CD4-positive, alpha-beta memory T cell (primary cell): ENCODE measurements around the gene SPATA46. TPM values are rescaled to one million over a fixed set of nuclear protein-coding genes. Genes with fewer than 3 reads are reported as not detected.

Source experiments
- CTCF ChIA-PET: fragments of 350-600 bp; sonication (Branson Sonifier 250); formaldehyde crosslinking; loops from one replicate; lab custom pipeline; 2021; ENCODE audit warnings: inconsistent platforms; ENCODE audit not compliant: partially characterized antibody; lab: Charles Lee
- POLR2A ChIA-PET: fragments of 350-600 bp; sonication (Branson Sonifier 250); formaldehyde crosslinking; loops from one replicate; lab custom pipeline; 2021; ENCODE audit not compliant: partially characterized antibody; lab: Charles Lee
- DNase-seq, 5 donors: peaks; one replicate each; pipeline versions ENCODE4 v3.0.0 to v3.0.0-alpha.2; 2020 to 2022; ENCODE audit warnings: mixed read lengths in 1 of 5
- H3K27ac ChIP-seq: one replicate; pipeline ENCODE4 v1.7.0; 2013; ENCODE audit warnings: low read depth, low read length
- H3K27me3 ChIP-seq: 2 replicates; pipeline ENCODE4 v1.7.0; 2013; ENCODE audit warnings: mild to moderate bottlenecking, low read length, moderate library complexity; ENCODE audit not compliant: insufficient read depth
- H3K36me3 ChIP-seq: 2 replicates; pipeline ENCODE4 v1.7.0; 2013; ENCODE audit warnings: mild to moderate bottlenecking, low read length, moderate library complexity; ENCODE audit not compliant: insufficient read depth
- H3K4me1 ChIP-seq: 2 replicates; pipeline ENCODE4 v1.7.0; 2013; ENCODE audit warnings: mild to moderate bottlenecking, low read length, moderate library complexity; ENCODE audit not compliant: insufficient read depth
- H3K4me3 ChIP-seq, 2 donors: one replicate each; pipeline ENCODE4 v1.7.0; 2013; ENCODE audit warnings: low read length in 2 of 2, mild to moderate bottlenecking in 1 of 2
- H3K9me3 ChIP-seq, 2 donors: one replicate each; pipeline ENCODE4 v1.7.0; 2013; ENCODE audit warnings: low read length in 2 of 2, control low read depth in 1 of 2; ENCODE audit not compliant: control insufficient read depth in 1 of 2
- H3K27ac Mint-ChIP-seq, 7 donors: one replicate each; pipeline ENCODE4 v1.8.0; 2020 to 2021; ENCODE audit warnings: mixed read lengths in 7 of 7, mild to moderate bottlenecking in 6 of 7, inconsistent platforms in 3 of 7, moderate library complexity in 3 of 7
- H3K27me3 Mint-ChIP-seq, 2 donors: one replicate each; pipeline ENCODE4 v1.8.0; 2020 to 2021; ENCODE audit warnings: mixed read lengths in 2 of 2
- H3K36me3 Mint-ChIP-seq, 2 donors: one replicate each; pipeline ENCODE4 v1.8.0; 2020 to 2021; ENCODE audit warnings: mixed read lengths in 2 of 2, inconsistent platforms in 1 of 2, mild to moderate bottlenecking in 1 of 2
- H3K4me1 Mint-ChIP-seq, 4 donors: one replicate each; pipeline ENCODE4 v1.8.0; 2020 to 2021; ENCODE audit warnings: mixed read lengths in 4 of 4, mild to moderate bottlenecking in 1 of 4
- H3K4me3 Mint-ChIP-seq, 8 donors: one replicate each; pipeline ENCODE4 v1.8.0; 2020 to 2021; ENCODE audit warnings: mixed read lengths in 8 of 8, mild to moderate bottlenecking in 7 of 8, moderate library complexity in 6 of 8, inconsistent platforms in 3 of 8
- H3K9me3 Mint-ChIP-seq, 8 donors: one replicate each; pipeline ENCODE4 v1.8.0; 2020 to 2021; ENCODE audit warnings: mixed read lengths in 8 of 8, mild to moderate bottlenecking in 5 of 8, inconsistent platforms in 3 of 8, moderate library complexity in 1 of 8
- intact Hi-C: fragments of 100-400 bp; cut with micrococcal nuclease; formaldehyde crosslinking; loops from one replicate; pipeline ENCODE4 v1.15.1; 2023
- polyA plus RNA-seq, 2 donors: library from polyadenylated mRNA; unstranded; fragments of 300-500 nt; fragmentation: Illumina TruSeq; gene quantifications; one replicate each; pipeline ENCODE4 v1.2.3, GENCODE V29; 2021
- total RNA-seq, 2 experiments: library from RNA; stranded (reverse); gene quantifications; one replicate each; pipeline ENCODE4 v1.2.3, GENCODE V29; 2021

The SPATA46 gene
- total and polyA plus RNA-seq, 4 experiments from 2014 or later = not detected

DNA sequence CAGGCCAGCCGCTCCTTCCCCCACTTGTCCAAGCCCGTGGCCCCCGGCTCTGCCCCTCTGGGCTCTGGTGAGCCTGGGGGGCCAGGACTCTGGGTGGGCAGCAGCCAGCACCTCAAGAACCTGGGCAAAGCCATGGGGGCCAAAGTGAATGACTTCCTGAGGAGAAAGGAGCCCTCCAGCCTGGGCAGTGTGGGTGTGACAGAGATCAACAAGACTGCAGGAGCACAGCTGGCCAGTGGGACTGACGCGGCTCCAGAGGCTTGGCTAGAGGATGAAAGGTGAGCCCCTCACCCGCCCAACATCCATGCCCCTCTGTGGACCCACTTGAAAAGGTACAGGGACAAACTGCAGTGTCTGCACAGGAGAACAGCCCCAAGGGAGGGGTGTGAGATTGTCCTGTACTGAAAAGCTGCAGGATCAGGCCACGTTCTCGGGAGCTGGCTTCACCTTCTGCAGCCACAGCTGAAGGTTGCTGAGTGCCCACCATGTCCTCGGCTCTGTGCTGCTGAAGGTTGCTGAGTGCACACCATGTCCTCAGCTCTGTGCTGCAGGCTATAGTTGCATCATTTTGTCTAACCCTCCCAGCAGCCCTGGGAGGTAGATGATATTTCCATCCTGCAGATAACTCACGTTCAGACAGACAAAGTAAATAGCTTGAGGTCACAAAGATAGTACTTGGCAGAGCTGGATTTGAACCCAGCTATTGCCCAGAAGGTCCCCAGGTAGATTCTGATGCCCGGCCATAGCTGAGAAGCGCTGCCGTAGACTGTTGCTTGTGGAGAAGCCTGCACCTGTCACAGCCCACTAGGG lies 5.5 kb upstream of the SPATA46 start:
- POLR2A ChIA-PET = no interaction called here
- CTCF ChIA-PET = interaction anchor here (1.1 kb wide), 1 partner anchor 10 kb away, joined by 5 read pairs; no protein-coding TSS in a partner anchor
- no peaks in the 10 kb centered on the region for H3K9me3 Mint-ChIP-seq

DNA sequence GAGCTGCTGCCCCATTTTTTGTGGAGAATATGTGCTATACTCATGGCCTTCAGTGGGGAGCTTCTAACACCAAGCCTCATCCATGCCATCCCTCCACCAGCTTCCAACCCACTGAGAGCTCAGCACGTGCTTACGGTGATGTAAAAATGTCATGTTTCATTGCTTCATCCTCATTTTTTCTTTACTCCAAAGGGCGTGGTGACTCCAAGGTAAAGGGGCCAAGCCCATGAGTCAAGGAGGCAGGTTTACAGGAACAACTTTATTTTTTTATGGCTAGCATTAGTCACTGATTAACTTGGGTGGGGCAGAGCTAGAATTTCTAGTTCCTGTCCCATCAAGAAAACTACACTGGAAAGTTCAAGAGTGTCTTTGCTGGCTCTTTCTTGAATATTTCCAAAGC lies 4.7 kb upstream of the SPATA46 start, which contains the start of gene C1orf226:
Gene C1orf226, plus strand, starts transcription at position 346 of the 400 bp plus-strand sequence. CDS start 174 bp downstream, outside the sequence.
- H3K4me1 ChIP-seq = no peaks in the 10 kb centered on the region
- intact Hi-C loops = no loop called here
- H3K27ac Mint-ChIP-seq = no peak within 1 kb of the TSS
- H3K27me3 ChIP-seq = no peaks in the 10 kb centered on the region
- no peak within 1 kb of the TSS for H3K4me3 ChIP-seq
- H3K27me3 Mint-ChIP-seq = peaks cover 0 to 2% of the 10 kb centered on the region in 2 donors
- ChIA-PET CTCF (no interaction called here), POLR2A (no interaction called here)
- no peak within 1 kb of the TSS for H3K27ac ChIP-seq
- DNase-seq = no peak
- no peaks in the 10 kb centered on the region for H3K9me3 ChIP-seq
- H3K36me3 ChIP-seq = no peaks in the 10 kb centered on the region
- no peaks in the 10 kb centered on the region for H3K36me3 Mint-ChIP-seq
- H3K4me1 Mint-ChIP-seq = no peaks in the 10 kb centered on the region
- no peak within 1 kb of the TSS for H3K4me3 Mint-ChIP-seq
- H3K9me3 Mint-ChIP-seq = no peaks in the 10 kb centered on the region

More for the DNA sequence above, 5.5 kb upstream of the SPATA46 start:
- no peaks in the 10 kb centered on the region for H3K4me1 Mint-ChIP-seq
- H3K27ac Mint-ChIP-seq = no peak overlapping the region
- H3K36me3 Mint-ChIP-seq = no peaks in the 10 kb centered on the region
- no peak overlapping the region for H3K4me3 Mint-ChIP-seq
- H3K4me3 ChIP-seq = no peak overlapping the region
- H3K9me3 ChIP-seq = no peaks in the 10 kb centered on the region
- intact Hi-C loops = no loop called here
- H3K4me1 ChIP-seq = no peaks in the 10 kb centered on the region
- peaks cover 0 to 2% of the 10 kb centered on the region in 2 donors for H3K27me3 Mint-ChIP-seq
- H3K27me3 ChIP-seq = no peaks in the 10 kb centered on the region
- H3K27ac ChIP-seq = no peak overlapping the region
- no peak for DNase-seq
- no peaks in the 10 kb centered on the region for H3K36me3 ChIP-seq

- POLR2A ChIA-PET = no interaction called here
- peaks cover 0 to 2% of the 10 kb centered on the region in 2 donors for H3K27me3 Mint-ChIP-seq
- intact Hi-C loops = no loop called here
Observed at GRCh38 chr1:162380061-162380846, 3.6 kb upstream of the SPATA46 start.

DNA sequence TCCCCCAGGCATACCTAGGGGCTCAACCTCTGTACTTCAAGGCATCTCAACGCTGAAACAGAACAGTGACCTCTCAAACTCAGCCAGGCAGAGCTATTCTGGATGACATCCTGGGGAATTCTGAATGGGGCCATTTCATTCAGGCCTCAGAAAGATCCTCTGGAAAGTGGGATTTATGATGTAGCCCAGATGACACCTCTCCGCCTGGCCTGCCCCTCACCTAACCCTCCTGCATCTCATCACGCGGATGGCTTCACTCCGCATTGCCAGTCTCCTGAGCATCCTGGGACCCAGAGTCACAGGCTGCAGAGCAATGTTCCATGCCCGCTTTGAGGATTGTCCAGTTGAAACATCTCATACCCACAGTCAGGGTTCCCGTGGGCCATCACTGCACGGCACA lies 1.2 kb downstream of the SPATA46 start:
- Histone ChIP-seq H3K9me3 (no peaks in the 10 kb centered on the region), H3K4me3 (no peak overlapping the region), H3K27me3 (no peaks in the 10 kb centered on the region), H3K4me1 (no peaks in the 10 kb centered on the region), H3K27ac (no peak overlapping the region), H3K36me3 (no peaks in the 10 kb centered on the region)
- CTCF ChIA-PET = interaction anchor here (1.6 kb wide), 1 partner anchor 9 kb away, joined by 3 read pairs; no protein-coding TSS in a partner anchor
- no peak for DNase-seq
- intact Hi-C loops = no loop called here
- H3K4me1 Mint-ChIP-seq = no peaks in the 10 kb centered on the region
- no peaks in the 10 kb centered on the region for H3K36me3 Mint-ChIP-seq
- H3K4me3 Mint-ChIP-seq = no peak overlapping the region
- H3K27ac Mint-ChIP-seq = no peak overlapping the region
- H3K27me3 Mint-ChIP-seq = no peaks in the 10 kb centered on the region
- H3K9me3 Mint-ChIP-seq = no peaks in the 10 kb centered on the region
- POLR2A ChIA-PET = no interaction called here

More at GRCh38 chr1:162380061-162380846, 3.6 kb upstream of the SPATA46 start:
- H3K4me1 Mint-ChIP-seq = no peaks in the 10 kb centered on the region
- no peak overlapping the region for H3K27ac Mint-ChIP-seq
- Histone ChIP-seq H3K27ac (no peak overlapping the region), H3K36me3 (no peaks in the 10 kb centered on the region), H3K27me3 (no peaks in the 10 kb centered on the region), H3K4me1 (no peaks in the 10 kb centered on the region), H3K9me3 (no peaks in the 10 kb centered on the region), H3K4me3 (no peak overlapping the region)
- DNase-seq = no peak
- no peaks in the 10 kb centered on the region for H3K36me3 Mint-ChIP-seq
- no peaks in the 10 kb centered on the region for H3K9me3 Mint-ChIP-seq
- H3K4me3 Mint-ChIP-seq = no peak overlapping the region
- CTCF ChIA-PET = no interaction called here

DNA sequence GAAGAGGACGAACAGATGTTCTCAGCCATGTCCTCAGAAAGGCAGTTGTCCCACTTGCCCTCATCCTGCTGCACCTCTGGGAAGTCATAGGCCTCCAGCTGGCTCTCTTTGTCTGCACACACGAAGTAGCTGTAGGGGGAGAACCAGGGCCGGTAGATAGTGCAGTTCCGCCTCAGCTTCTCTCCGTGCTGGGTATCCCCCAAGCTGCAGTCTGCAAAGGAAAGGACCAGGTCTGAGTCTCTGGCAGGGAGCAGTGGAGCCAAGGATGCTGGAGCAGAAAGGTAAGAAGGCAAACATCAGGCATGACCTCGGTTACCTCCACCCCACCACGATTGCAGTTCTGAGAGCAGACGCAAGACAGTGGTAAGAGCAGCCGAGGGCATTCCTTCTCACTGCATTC lies 2.2 kb downstream of the SPATA46 start:
- CTCF ChIA-PET = no interaction called here
- POLR2A ChIA-PET = no interaction called here
- intact Hi-C loops = no loop called here
- no peak for DNase-seq
- Mint-ChIP-seq H3K9me3 (no peaks in the 10 kb centered on the region), H3K27ac (no peak overlapping the region), H3K4me3 (no peak overlapping the region), H3K36me3 (no peaks in the 10 kb centered on the region), H3K4me1 (no peaks in the 10 kb centered on the region), H3K27me3 (no peaks in the 10 kb centered on the region)
- Histone ChIP-seq H3K27ac (no peak overlapping the region), H3K27me3 (no peaks in the 10 kb centered on the region), H3K4me3 (no peak overlapping the region), H3K36me3 (no peaks in the 10 kb centered on the region), H3K9me3 (no peaks in the 10 kb centered on the region), H3K4me1 (no peaks in the 10 kb centered on the region)

DNA sequence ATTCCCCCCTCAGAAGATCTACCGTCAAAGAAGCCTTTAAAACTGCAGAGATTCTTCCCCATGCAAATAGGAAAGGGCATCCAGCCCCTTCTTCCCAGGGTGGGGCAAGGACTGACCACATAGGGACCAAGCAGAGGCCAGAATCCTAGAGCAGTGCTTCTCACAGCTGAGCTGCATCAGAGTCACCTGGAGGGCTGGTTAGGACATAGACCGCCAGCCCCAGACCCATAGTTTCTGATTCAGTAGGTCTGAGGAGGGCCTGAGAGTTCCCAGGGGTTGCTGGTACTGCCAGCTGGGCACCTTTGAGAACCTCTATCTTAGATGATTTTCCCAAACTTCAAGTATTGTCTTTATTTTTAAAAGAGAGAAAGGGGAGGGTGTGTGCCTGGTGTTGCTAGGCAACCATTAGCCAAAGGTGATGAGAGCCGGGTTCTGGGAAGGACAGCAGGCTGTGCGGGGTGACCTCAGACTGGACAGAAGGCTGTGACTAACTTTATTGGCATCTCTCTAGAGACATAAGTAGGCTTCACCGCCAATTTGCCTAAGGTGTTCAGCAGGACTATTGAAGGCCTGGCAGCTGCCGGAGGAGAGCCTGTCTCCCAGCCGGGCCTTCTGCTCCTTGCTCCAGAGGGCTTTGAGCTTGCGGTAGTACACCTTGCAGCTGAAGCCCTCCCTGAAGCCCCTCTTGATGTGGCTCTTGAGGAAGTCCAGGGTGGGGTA lies 3.0 kb downstream of the SPATA46 start:
- no peak overlapping the region for H3K4me3 ChIP-seq
- ChIA-PET CTCF (no interaction called here), POLR2A (no interaction called here)
- no peak overlapping the region for H3K27ac ChIP-seq
- intact Hi-C loops = no loop called here
- no peaks in the 10 kb centered on the region for H3K27me3 ChIP-seq
- Mint-ChIP-seq H3K9me3 (no peaks in the 10 kb centered on the region), H3K27me3 (no peaks in the 10 kb centered on the region), H3K27ac (no peak overlapping the region), H3K36me3 (no peaks in the 10 kb centered on the region), H3K4me3 (no peak overlapping the region), H3K4me1 (no peaks in the 10 kb centered on the region)
- H3K36me3 ChIP-seq = no peaks in the 10 kb centered on the region
- DNase-seq = no peak
- H3K4me1 ChIP-seq = no peaks in the 10 kb centered on the region
- H3K9me3 ChIP-seq = no peaks in the 10 kb centered on the region

DNA sequence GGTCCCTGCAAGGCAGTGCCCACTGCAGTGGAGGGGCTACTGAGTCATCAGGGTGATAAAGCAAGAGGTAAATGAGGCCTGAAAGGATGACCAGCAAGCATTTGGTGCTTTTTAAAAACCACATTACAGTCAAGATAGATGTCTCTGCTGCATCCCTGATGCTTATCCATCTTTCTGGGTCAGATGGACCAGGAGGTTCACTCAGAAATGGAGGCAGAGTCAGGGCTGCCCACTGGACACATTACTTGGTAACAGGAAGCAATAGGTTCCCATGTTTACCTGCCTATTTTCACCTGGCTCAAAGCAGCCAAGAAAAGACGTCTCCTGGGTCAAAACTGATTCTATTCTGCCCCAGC lies 3.6 kb downstream of the SPATA46 start:
- CTCF ChIA-PET = no interaction called here
- H3K9me3 Mint-ChIP-seq = no peaks in the 10 kb centered on the region
- POLR2A ChIA-PET = no interaction called here

More for the DNA sequence above, 3.6 kb downstream of the SPATA46 start:
- DNase-seq = no peak
- Mint-ChIP-seq H3K4me1 (no peaks in the 10 kb centered on the region), H3K27ac (no peak overlapping the region), H3K36me3 (no peaks in the 10 kb centered on the region), H3K4me3 (no peak overlapping the region), H3K27me3 (no peaks in the 10 kb centered on the region)
- no peaks in the 10 kb centered on the region for H3K9me3 ChIP-seq
- H3K4me1 ChIP-seq = no peaks in the 10 kb centered on the region
- no peak overlapping the region for H3K27ac ChIP-seq
- H3K27me3 ChIP-seq = no peaks in the 10 kb centered on the region
- H3K36me3 ChIP-seq = no peaks in the 10 kb centered on the region
- intact Hi-C loops = no loop called here
- no peak overlapping the region for H3K4me3 ChIP-seq
